ENCODE measurements around the gene GLOD5. TPM values are rescaled to one million over a fixed set of nuclear protein-coding genes. Genes with fewer than 3 reads are reported as not detected.
A peak's percentile ranks its signal among the peaks of the same experiment; 100 is the strongest.

Gene GLOD5
- total RNA-seq, 2 donors from 2014 or later: not detected

DNA sequence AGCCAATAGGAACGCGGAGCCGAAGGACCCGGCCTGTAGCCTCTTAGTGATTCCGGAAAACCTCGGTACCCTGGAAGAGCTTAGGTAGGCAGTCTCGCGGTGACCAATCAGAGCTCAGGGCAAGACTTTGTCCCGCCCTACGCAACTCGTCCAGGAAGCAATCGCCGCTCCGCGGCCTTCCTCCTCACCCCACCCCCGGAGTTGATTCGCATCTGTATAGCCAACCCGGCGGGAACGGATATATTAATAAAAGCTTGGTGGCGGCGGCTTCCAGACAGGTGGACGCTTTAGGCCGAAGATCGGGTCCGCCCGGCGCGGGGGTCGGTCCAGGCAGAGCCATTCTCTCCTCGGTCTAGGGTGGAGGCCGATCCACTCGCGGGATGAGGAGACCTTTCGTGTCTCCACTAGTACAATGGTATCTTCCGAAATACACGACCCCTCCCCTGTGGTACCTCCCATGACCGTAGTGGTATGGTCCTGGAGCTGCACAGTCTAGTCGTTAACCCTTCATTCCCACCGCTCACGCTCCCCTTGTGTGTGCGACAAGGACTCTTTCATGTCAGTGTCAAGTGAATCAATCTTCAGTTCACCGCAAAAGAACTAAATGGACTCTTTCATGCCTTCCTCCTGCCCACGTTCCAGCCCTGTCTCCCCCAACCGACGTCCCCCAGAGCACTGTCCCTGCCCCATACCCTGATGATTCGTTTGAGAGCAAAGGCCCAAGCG is 24.2 kb upstream of the GLOD5 start:
- Mint-ChIP-seq H3K36me3 (no peaks in the 10 kb centered on the region), H3K4me1 (ENCODE audit: low read depth in 2 of 2) (peaks cover 14 to 19% of the 10 kb centered on the region in 2 donors), H3K27ac (peak overlapping the region; percentile 90 to 97), H3K9me3 (no peaks in the 10 kb centered on the region), H3K4me3 (peak overlapping the region; percentile 96), H3K27me3 (peaks cover 0 to 5% of the 10 kb centered on the region in 2 donors)
- DNase-seq (ENCODE audit: low spot score) (peak; percentile 92), ATAC-seq (peak; percentile 99)

DNA sequence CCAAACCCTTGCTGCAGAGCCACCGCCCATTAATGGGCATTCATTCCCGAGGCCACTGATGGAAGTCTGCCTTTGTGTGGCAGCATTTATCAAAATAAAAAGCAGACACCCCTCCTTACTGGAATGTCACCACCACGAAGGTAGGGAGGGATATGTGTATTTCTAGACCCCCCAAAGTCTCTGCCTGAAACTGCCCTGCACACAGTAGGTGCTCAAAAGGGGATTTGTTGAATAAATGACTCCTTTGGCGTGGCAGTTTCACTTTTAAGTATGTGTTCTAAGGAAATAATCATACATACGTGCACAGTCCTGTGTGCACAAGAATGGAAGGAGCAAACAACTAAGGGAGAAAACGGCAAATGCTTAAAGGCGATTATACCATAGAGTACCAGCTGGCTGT is 23.6 kb upstream of the GLOD5 start:
- no peak for ATAC-seq
- Mint-ChIP-seq H3K4me1 (ENCODE audit: low read depth in 2 of 2) (peaks cover 14 to 19% of the 10 kb centered on the region in 2 donors), H3K27me3 (peaks cover 0 to 5% of the 10 kb centered on the region in 2 donors), H3K9me3 (no peaks in the 10 kb centered on the region), H3K36me3 (no peaks in the 10 kb centered on the region), H3K4me3 (peak overlapping the region; percentile 96), H3K27ac (peak overlapping the region; percentile 90 to 97)
- DNase-seq (ENCODE audit: low spot score): no peak

- no peak overlapping the region for H3K27ac Mint-ChIP-seq
- peaks cover 0 to 5% of the 10 kb centered on the region in 2 donors for H3K27me3 Mint-ChIP-seq
- H3K36me3 Mint-ChIP-seq: no peaks in the 10 kb centered on the region
- H3K4me3 Mint-ChIP-seq: no peak overlapping the region
- no peaks in the 10 kb centered on the region for H3K9me3 Mint-ChIP-seq
- DNase-seq (ENCODE audit: low spot score): no peak
- ATAC-seq: no peak
- peaks cover 8 to 10% of the 10 kb centered on the region in 2 donors for H3K4me1 Mint-ChIP-seq (ENCODE audit: low read depth in 2 of 2)
Observed at GRCh38 chrX:48741834-48742233, 19.7 kb upstream of the GLOD5 start.

DNA sequence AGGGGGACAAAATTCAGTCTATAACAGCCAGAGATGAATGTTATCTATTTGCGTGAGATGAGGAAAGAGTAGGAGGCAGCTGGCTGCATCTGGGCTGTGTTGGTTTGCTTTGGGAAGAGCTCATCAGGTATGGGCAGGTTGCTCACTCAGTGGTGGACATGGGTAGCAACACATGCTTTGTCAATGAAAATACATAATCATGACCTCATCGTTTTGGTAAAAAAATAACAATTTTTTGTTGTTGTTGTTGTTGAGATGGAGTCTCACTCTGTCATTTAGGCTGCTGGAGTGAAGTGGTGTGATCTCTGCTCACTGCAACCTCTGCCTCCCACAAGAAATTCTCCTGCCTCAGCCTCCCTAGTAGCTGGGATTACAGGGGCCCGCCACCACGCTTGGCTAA is 16.3 kb upstream of the GLOD5 start:
- Mint-ChIP-seq H3K9me3 (no peaks in the 10 kb centered on the region), H3K36me3 (no peaks in the 10 kb centered on the region), H3K4me3 (no peak overlapping the region), H3K4me1 (ENCODE audit: low read depth in 2 of 2) (no peaks in the 10 kb centered on the region), H3K27ac (no peak overlapping the region), H3K27me3 (peaks cover 0 to 2% of the 10 kb centered on the region in 2 donors)
- DNase-seq (ENCODE audit: low spot score) (no peak), ATAC-seq (no peak)

DNA sequence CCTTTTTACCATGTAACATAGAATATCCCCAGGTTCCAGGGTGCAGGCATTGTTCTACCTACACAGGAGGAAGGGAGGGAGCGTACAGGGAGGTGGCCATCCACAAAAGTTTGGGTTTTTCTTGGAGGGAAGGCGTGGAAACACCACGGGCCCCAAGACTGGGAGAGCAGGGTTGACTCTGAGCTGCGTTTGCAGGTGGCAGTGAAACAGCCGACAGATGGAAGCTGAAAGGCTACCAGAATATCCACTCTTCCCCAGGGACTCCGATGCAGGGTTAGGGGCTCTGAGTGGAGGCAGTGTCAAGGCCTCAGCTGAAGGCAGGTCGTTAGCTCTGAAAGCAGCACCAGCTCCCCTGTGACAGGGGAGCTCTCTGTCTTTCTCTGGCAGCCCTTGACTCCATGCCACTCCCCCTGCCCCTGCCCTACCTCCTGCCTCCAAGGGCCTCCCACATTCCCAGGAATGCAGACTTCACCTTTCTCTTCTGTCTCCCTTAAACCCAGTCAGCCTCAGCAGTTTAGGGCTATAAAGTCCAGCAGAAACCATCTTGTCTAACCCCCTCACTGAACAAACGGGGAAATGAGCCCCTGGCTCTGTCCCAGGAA is 14.0 kb upstream of the GLOD5 start:
- Mint-ChIP-seq H3K36me3 (no peaks in the 10 kb centered on the region), H3K27me3 (peaks cover 0 to 2% of the 10 kb centered on the region in 2 donors), H3K4me3 (no peak overlapping the region), H3K27ac (no peak overlapping the region), H3K9me3 (no peaks in the 10 kb centered on the region), H3K4me1 (ENCODE audit: low read depth in 2 of 2) (peaks cover 5 to 8% of the 10 kb centered on the region in 2 donors)
- DNase-seq (ENCODE audit: low spot score): no peak
- ATAC-seq: no peak

DNA sequence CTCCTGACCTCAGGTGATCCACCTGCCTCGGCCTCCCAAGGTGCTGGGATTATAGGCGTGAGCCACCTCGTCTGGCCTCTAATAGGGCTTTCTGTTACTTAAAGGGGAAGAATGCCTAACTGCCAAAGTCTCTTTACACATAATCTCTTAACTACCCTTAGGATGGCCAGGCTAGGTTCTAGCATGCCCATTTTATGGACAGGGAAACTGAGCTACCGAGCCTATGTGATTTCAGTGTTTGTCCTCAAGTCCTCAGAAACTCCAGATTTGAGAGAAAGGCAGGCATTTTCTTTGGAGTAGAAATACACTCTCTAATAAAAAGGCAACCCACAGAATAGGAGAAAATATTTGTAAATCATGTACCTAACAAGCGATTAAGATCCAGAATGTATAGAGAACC is 12.4 kb upstream of the GLOD5 start:
- Mint-ChIP-seq H3K4me3 (no peak overlapping the region), H3K27ac (peak overlapping the region in 1 of 2 donors; percentile 36)

DNA sequence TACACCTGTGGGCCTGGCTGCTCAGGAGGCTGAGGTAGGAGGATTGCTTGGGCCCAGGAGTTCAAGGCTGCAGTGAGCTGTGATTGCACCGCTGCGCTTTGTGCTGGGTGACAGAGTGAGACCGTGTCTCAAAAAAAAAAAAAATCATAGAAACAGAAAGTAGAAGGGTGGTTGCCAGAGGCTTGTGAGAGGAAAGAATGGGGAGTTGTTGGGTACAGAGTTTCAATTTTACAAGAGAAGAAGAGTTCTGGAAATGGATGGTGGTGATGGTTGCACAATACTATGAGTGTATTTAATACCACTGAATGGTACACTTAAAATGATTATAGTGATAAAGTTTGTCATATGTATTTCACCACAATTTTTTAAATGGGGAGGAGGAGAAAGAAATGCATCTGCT is 10.2 kb upstream of the GLOD5 start:
- H3K4me3 Mint-ChIP-seq: peak overlapping the region; percentile 44
- H3K27ac Mint-ChIP-seq: peak overlapping the region in 1 of 2 donors; percentile 36
- no peak for DNase-seq (ENCODE audit: low spot score)

More for the DNA sequence above, 12.4 kb upstream of the GLOD5 start:
- H3K4me1 Mint-ChIP-seq (ENCODE audit: low read depth in 2 of 2): peaks cover 8 to 9% of the 10 kb centered on the region in 2 donors
- peaks cover 0 to 2% of the 10 kb centered on the region in 2 donors for H3K27me3 Mint-ChIP-seq
- ATAC-seq: no peak
- DNase-seq (ENCODE audit: low spot score): no peak
- no peaks in the 10 kb centered on the region for H3K36me3 Mint-ChIP-seq
- H3K9me3 Mint-ChIP-seq: no peaks in the 10 kb centered on the region

GRCh38 chrX:48752498-48752897 is 9.0 kb upstream of the GLOD5 start:
- ATAC-seq (no peak), DNase-seq (ENCODE audit: low spot score) (no peak)
- peaks cover 0 to 6% of the 10 kb centered on the region in 2 donors for H3K27me3 Mint-ChIP-seq
- no peaks in the 10 kb centered on the region for H3K9me3 Mint-ChIP-seq
- no peak overlapping the region for H3K4me3 Mint-ChIP-seq
- H3K36me3 Mint-ChIP-seq: no peaks in the 10 kb centered on the region
- peaks cover 8 to 12% of the 10 kb centered on the region in 2 donors for H3K4me1 Mint-ChIP-seq (ENCODE audit: low read depth in 2 of 2)
- H3K27ac Mint-ChIP-seq: no peak overlapping the region

More for the DNA sequence above, 10.2 kb upstream of the GLOD5 start:
- Mint-ChIP-seq H3K36me3 (no peaks in the 10 kb centered on the region), H3K9me3 (no peaks in the 10 kb centered on the region), H3K27me3 (peaks cover 0 to 6% of the 10 kb centered on the region in 2 donors), H3K4me1 (ENCODE audit: low read depth in 2 of 2) (peaks cover 8 to 12% of the 10 kb centered on the region in 2 donors)
- peak; percentile 92 to 93 for ATAC-seq

DNA sequence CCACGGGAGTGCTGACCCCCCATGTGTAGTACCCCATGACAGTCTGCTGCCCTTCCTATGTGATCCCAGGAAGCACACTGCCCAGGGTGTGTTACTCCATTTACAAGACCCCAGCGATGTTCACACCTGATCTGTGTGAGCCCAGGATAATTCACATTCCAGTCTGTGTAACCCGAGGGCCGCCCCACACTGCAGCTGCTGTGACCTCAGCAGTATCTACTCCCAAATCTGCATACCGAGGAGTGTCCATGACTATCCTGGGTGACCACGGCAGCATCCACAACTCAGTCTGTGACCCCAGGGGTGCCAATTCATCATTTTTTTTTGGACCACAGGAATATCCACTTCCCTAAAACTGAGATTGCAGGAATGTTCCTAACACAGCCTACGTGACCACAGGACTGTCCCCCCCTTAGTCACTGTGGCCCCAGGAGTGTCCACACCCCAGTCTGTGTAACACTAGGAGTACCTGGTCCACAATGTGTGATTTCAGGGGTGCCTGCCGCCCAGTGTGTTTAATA is 7.8 kb upstream of the GLOD5 start:
- Mint-ChIP-seq H3K4me3 (no peak overlapping the region), H3K36me3 (no peaks in the 10 kb centered on the region), H3K9me3 (no peaks in the 10 kb centered on the region), H3K27ac (peak overlapping the region; percentile 34 to 35), H3K27me3 (peaks cover 0 to 6% of the 10 kb centered on the region in 2 donors), H3K4me1 (ENCODE audit: low read depth in 2 of 2) (peaks cover 8 to 12% of the 10 kb centered on the region in 2 donors)
- no peak for ATAC-seq
- no peak for DNase-seq (ENCODE audit: low spot score)

- ATAC-seq (no peak), DNase-seq (ENCODE audit: low spot score) (no peak)
- Mint-ChIP-seq H3K9me3 (no peaks in the 10 kb centered on the region), H3K27me3 (peaks cover 0 to 6% of the 10 kb centered on the region in 2 donors), H3K4me3 (no peak overlapping the region), H3K27ac (no peak overlapping the region), H3K4me1 (ENCODE audit: low read depth in 2 of 2) (peaks cover 8 to 12% of the 10 kb centered on the region in 2 donors), H3K36me3 (no peaks in the 10 kb centered on the region)
Observed at GRCh38 chrX:48754238-48754637, 7.3 kb upstream of the GLOD5 start.

DNA sequence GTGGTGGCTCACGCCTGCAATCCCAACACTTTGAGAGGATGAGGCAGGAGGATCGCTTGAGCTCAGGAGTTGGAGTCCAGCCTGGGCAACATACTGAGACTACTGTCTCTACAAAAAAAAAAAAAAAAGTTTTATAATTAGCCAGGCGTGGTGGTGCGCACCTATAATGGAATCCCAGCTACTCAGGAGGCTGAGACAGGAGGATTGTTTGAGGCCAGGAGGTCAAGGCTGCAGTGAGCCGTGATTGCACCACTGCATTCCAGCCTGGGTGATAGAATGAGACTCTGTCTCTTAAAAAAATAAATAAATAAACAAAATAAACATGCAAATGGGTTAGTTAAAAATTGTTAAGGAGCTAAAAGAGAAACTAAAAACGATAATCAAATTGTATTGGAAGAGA is 7.7 kb downstream of the GLOD5 start:
- Mint-ChIP-seq H3K9me3 (no peaks in the 10 kb centered on the region), H3K4me1 (ENCODE audit: low read depth in 2 of 2) (no peaks in the 10 kb centered on the region), H3K27me3 (no peaks in the 10 kb centered on the region), H3K36me3 (no peaks in the 10 kb centered on the region), H3K27ac (no peak overlapping the region), H3K4me3 (no peak overlapping the region)
- ATAC-seq (no peak), DNase-seq (ENCODE audit: low spot score) (no peak)

DNA sequence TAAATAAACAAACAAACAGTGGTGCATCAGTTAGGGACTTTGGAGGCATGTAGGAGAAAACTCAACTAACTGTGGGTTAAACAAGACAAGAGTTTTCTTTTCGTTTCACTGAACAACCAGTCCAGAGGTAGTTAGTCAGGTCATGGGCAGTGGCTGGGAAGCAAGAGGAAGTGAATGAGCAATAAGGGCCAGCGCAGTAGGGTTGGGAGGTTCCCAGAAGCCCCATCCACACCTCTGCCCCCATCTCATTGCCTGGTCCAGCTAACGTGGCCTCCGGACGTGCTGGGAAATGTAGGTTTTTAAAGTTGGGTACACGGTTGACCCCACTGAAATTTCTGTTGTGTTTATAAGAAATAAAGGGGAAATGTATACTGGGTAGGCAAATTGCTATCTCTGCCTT is 8.7 kb downstream of the GLOD5 start:
- Mint-ChIP-seq H3K27me3 (no peaks in the 10 kb centered on the region), H3K9me3 (no peaks in the 10 kb centered on the region), H3K4me3 (no peak overlapping the region), H3K4me1 (ENCODE audit: low read depth in 2 of 2) (no peaks in the 10 kb centered on the region), H3K36me3 (no peaks in the 10 kb centered on the region), H3K27ac (no peak overlapping the region)
- no peak for ATAC-seq
- no peak for DNase-seq (ENCODE audit: low spot score)

GRCh38 chrX:48772602-48773001 is 11.1 kb downstream of the GLOD5 start:
- Mint-ChIP-seq H3K27me3 (peaks cover 11 to 13% of the 10 kb centered on the region in 2 donors), H3K4me3 (no peak overlapping the region), H3K4me1 (ENCODE audit: low read depth in 2 of 2) (no peaks in the 10 kb centered on the region), H3K9me3 (no peaks in the 10 kb centered on the region), H3K36me3 (no peaks in the 10 kb centered on the region), H3K27ac (no peak overlapping the region)
- ATAC-seq (no peak), DNase-seq (ENCODE audit: low spot score) (no peak)

DNA sequence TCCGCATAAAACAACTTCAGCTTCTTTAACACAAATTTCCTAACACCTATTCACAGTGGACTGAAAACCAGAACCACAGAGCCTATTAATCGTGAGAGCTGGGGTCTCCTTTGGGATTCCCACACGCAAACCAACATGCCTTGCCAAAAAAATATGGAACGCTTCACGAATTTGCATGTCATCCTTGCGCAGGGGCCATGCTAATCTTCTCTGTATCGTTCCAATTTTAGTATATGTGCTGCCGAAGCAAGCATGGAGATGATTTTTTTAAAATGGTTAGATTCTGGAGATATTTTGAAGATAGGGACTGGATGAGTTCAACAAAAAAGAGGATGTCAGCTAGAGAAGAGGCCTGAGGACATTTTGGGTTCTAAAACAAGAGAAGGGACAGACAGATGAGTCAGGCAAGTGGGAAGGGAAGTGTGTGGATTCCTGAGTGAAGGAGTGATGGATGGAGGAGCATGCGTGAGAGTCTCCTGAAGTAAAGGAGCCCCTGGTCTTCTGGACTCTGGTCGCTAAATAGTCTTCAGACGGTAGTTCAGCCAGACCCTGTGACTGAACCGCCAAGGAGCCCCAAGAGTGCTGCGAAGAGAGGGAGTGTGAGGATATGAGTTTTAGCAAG is 15.4 kb downstream of the GLOD5 start:
- H3K27me3 Mint-ChIP-seq: peaks cover 11 to 15% of the 10 kb centered on the region in 2 donors
- no peaks in the 10 kb centered on the region for H3K36me3 Mint-ChIP-seq
- H3K4me3 Mint-ChIP-seq: no peak overlapping the region
- no peak overlapping the region for H3K27ac Mint-ChIP-seq
- DNase-seq (ENCODE audit: low spot score) (no peak), ATAC-seq (no peak)
- no peaks in the 10 kb centered on the region for H3K4me1 Mint-ChIP-seq (ENCODE audit: low read depth in 2 of 2)
- H3K9me3 Mint-ChIP-seq: no peaks in the 10 kb centered on the region

All from natural killer cell treated with Interleukin-12 subunit alpha and Interleukin-12 subunit beta and Interleukin-15 and Interleukin-18, amount 100 ng/mL, for 72 hours (primary cell).